Adrenal gland (tissue), 12 donors: ENCODE results near the gene CDK1. TPM values are rescaled to one million over a fixed set of nuclear protein-coding genes. Genes with fewer than 3 reads are reported as not detected.

Source experiments
- DNase-seq, 7 donors: peaks; one replicate each; pipeline ENCODE4 v3.0.0-alpha.2; 2019 to 2020
- H3K27ac ChIP-seq, 5 donors: fragments of 200-600 bp; sonication (generic) in 4 of 5; 1 replicate in 3 of 5; 2 replicates in 2 of 5; pipeline versions ENCODE4 v1.5.1 to v1.8.0; 2016 to 2020; ENCODE audit warnings: mild to moderate bottlenecking in 1 of 5
- H3K27me3 ChIP-seq: fragments of 200-600 bp; 2 replicates; pipeline ENCODE4 v1.8.0; 2021
- H3K36me3 ChIP-seq, 2 donors: fragments of 200-600 bp; replicated peaks in 1 of 2; 1 replicate in 1 of 2; 2 replicates in 1 of 2; pipeline versions ENCODE4 v1.5.1 to v1.8.0; 2018 to 2022
- H3K4me1 ChIP-seq, 2 donors: fragments of 200-600 bp; replicated peaks in 1 of 2; 1 replicate in 1 of 2; 2 replicates in 1 of 2; pipeline versions ENCODE4 v1.5.1 to v1.8.0; 2018 to 2021
- H3K4me3 ChIP-seq, 4 donors: fragments of 200-600 bp; sonication (generic) in 3 of 4; one replicate each; pipeline ENCODE4 v1.5.1; 2016 to 2018
- H3K9me3 ChIP-seq, 3 donors: fragments of 200-600 bp; sonication (generic) in 1 of 3; replicated peaks in 1 of 3; 1 replicate in 2 of 3; 2 replicates in 1 of 3; pipeline versions ENCODE4 v1.5.1 to v1.8.0; 2016 to 2021
- POLR2A ChIP-seq, 2 donors: fragments of 450-650 bp; IDR thresholded peaks; one replicate each; pipeline ENCODE4 v1.6.1; 2017; ENCODE audit warnings: antibody characterized with exemption in 2 of 2, mild to moderate bottlenecking in 2 of 2, moderate library complexity in 1 of 2
- WGBS, 4 donors: extraction: QIAGEN DNeasy Blood & Tissue Kit in 2 of 4; methylation state at CpG; one replicate each; pipeline versions ENCODE4 v1.1.5 to v1.1.7; 2013 to 2017; 5-methylcytosine and 5-hydroxymethylcytosine counted together
- intact Hi-C, 2 donors: fragments of 100-400 bp; cut with DNase I; formaldehyde crosslinking; loops; one replicate each; pipeline versions ENCODE4 v1.14.1 to v1.15.0; 2022 to 2023
- polyA plus RNA-seq, 3 donors: library from polyadenylated mRNA; stranded (reverse); fragments of 200-250 nt in 2 of 3; fragments of 350-450 nt in 1 of 3; fragmentation: Illumina TruSeq in 1 of 3; extraction: RNeasy Lipid Tissue Mini Kit (QIAGEN cat#74804) in 1 of 3; gene quantifications; one replicate each; pipeline ENCODE4 v1.2.3, GENCODE V29; 2013 to 2014
- total RNA-seq, 9 donors: library from RNA; depleted of rRNA in 4 of 9; stranded (reverse); fragments of >200 nt in 4 of 9; fragments of 120-200 nt in 1 of 9; fragmentation: NEBNext Ultra II Directional in 1 of 9; extraction: Animal tissue kit (Norgen Biotek cat#: 25700) in 1 of 9; gene quantifications; one replicate each; pipeline versions ENCODE4 v1.1.0 to v1.2.4, GENCODE V29; 2013 to 2023
- TF ChIP-seq, protein P1 (sequence below), 6 experiments: fragments of 450-650 bp in 4 of 6; fragments of 200-600 bp in 2 of 6; sonication (generic) in 1 of 6; IDR thresholded peaks; 1 replicate in 5 of 6; 2 replicates in 1 of 6; pipeline versions ENCODE4 v1.5.1 to v1.8.0; 2016 to 2021; ENCODE audit warnings: antibody characterized with exemption in 6 of 6, mild to moderate bottlenecking in 2 of 6, moderate library complexity in 1 of 6
- donor health status: healthy with polysubstance abuse.
- donor health status: Bipolar disorder and iron deficiency.
- donor health status: DM: yes; HTN: yes; CAD: no.
- donor health status: DM: no; HTN: no; CAD: no.
- donor health status: DM: no; HTN: no; CAD: no.
- donor health status: DM: yes; HTN: yes; CAD: no.

The CDK1 gene
- total and polyA plus RNA-seq, 12 donors: 1.1 to 44.3 (median 2.4) TPM

DNA sequence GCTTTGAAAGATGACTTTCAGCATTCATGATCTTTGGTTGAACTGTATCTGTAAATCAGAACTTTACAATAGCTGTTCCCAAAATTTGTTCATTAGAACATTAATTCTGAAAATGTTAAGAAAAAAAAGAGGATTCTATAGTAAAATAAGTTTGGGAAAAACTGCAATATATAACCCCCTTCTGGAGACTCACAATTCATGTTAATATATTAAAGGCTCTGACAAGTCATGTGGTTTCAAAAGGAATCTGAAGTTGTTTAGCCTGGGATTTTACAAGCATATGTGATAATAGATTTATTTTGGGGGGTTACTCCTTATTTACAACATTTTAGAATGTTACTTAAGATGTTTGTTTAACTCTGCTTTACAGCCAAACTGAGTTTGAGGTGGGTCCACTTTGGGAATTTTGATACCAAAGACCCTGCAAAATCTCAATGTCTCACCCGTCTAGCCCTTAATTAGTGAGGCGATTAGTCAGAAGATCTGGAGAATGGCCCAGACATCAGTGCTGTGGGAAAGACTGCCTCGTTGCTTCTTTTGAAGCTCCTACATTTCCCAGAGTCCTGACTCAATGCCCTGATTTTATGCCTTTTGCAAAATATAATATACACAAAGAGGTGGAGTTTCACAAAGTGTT, 40.0 kb downstream of the CDK1 start:
- TF ChIP-seq POLR2A (IDR thresholded peaks at IDR 0.05): no peak
- TF ChIP-seq, protein P1, sequence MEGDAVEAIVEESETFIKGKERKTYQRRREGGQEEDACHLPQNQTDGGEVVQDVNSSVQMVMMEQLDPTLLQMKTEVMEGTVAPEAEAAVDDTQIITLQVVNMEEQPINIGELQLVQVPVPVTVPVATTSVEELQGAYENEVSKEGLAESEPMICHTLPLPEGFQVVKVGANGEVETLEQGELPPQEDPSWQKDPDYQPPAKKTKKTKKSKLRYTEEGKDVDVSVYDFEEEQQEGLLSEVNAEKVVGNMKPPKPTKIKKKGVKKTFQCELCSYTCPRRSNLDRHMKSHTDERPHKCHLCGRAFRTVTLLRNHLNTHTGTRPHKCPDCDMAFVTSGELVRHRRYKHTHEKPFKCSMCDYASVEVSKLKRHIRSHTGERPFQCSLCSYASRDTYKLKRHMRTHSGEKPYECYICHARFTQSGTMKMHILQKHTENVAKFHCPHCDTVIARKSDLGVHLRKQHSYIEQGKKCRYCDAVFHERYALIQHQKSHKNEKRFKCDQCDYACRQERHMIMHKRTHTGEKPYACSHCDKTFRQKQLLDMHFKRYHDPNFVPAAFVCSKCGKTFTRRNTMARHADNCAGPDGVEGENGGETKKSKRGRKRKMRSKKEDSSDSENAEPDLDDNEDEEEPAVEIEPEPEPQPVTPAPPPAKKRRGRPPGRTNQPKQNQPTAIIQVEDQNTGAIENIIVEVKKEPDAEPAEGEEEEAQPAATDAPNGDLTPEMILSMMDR (IDR thresholded peaks at IDR 0.05): no peak
- H3K27ac ChIP-seq: no peak overlapping the region
- peaks cover 6 to 19% of the 10 kb centered on the region in 2 donors for H3K4me1 ChIP-seq
- H3K4me3 ChIP-seq: no peak overlapping the region
- H3K27me3 ChIP-seq: no peaks in the 10 kb centered on the region
- no peak for DNase-seq
- no peaks in the 10 kb centered on the region for H3K36me3 ChIP-seq
- intact Hi-C loops: loop anchor here (5.0 to 10.0 kb wide), 3 partner anchors 144 to 767 kb away; no protein-coding TSS in a partner anchor
- 39 to 56% (median 52%) methylated on average over 3 of the region's 3 CpGs for WGBS, 4 donors
- H3K9me3 ChIP-seq: no peaks in the 10 kb centered on the region

DNA sequence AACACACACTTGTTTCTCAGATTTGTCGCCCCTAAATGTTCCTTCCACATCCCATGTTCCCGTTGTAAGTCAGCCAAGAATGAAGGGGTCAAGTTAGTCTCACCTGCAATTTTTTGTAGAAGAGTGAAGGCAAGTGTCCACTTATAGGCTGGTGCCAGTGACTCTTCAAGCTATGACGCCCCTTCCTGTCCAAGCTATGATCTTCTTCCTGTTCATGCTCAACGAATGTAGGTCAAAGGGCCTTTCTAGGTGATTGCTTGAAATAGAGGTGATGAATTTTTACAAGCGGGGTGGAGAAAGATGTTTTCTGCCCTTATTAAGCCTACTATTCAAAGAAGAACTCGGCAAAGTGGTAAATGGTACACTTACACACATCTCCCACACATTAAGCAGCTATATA, 41.0 kb downstream of the CDK1 start:
- Histone ChIP-seq H3K4me1 (peaks cover 6 to 19% of the 10 kb centered on the region in 2 donors), H3K9me3 (no peaks in the 10 kb centered on the region), H3K36me3 (no peaks in the 10 kb centered on the region), H3K4me3 (no peak overlapping the region), H3K27me3 (no peaks in the 10 kb centered on the region), H3K27ac (no peak overlapping the region)
- intact Hi-C loops: loop anchor here (5.0 to 10.0 kb wide), 3 partner anchors 143 to 766 kb away; no protein-coding TSS in a partner anchor
- DNase-seq: no peak
- WGBS, 4 donors: 83 to 94% (median 89%) methylated on average over 6 of the region's 6 CpGs
- TF ChIP-seq, protein P1 (IDR thresholded peaks at IDR 0.05): no peak
- TF ChIP-seq POLR2A (IDR thresholded peaks at IDR 0.05): no peak

DNA sequence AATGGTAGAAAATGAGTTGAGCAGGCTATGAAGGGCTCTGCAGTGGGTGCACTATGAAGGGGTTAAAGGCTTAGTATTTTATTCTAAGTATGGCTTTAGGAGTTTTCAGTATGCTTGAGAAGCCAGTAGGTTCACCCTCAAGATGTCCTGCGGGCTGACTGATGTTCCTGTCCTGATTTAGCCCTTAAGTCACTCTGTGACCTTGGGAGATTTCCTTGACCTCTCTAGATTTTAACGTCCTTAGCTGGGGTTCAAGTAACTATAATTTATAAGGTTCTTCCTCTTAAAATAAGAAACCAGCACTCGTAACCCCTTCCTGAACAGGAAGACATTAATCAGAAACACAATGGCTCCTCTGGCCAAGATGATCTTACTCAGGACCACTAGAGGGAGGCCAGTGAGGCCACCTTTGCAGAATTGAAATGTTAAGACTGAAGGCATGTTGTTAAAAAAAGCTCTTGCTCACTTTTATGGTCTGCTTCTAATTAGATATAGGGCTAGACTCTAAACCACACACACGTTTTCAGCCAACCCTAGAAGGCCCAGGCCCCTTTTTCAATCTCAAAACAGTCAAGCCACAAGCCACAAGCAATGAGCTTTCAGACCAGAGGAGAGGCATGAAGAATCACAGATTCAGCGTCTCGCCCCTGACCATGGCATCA, 41.9 kb downstream of the CDK1 start:
- Histone ChIP-seq H3K4me3 (no peak overlapping the region), H3K36me3 (no peaks in the 10 kb centered on the region), H3K4me1 (peaks cover 6 to 19% of the 10 kb centered on the region in 2 donors), H3K9me3 (no peaks in the 10 kb centered on the region), H3K27ac (no peak overlapping the region), H3K27me3 (no peaks in the 10 kb centered on the region)
- DNase-seq: peak in 2 of 7 donors; percentile 21 to 27
- WGBS, 4 donors: 48 to 56% (median 54%) methylated on average over 6 of the region's 6 CpGs
- intact Hi-C loops: no loop called here
- no peak for TF ChIP-seq POLR2A (IDR thresholded peaks at IDR 0.05)
- TF ChIP-seq, protein P1 (IDR thresholded peaks at IDR 0.05): peak; percentile 17 to 45 (median 36)

DNA sequence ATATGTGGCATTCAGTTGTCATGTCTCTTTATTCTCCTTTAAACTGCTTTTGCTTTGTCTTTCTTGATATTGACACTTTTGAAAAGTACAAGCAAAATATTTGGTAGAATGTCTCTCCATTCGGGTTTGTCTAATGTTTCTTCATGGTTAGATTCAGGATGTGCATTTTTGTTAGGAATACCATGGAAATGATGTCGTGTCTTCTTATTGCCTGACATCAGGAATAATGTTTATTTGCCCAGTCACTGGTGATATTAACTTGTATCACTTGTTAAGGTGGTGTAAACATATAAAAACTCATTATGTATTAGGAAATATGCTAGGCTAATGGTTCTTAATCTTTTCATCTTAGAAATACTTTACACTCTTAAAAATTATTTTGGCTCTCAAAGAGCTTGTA, 43.4 kb downstream of the CDK1 start:
- Histone ChIP-seq H3K36me3 (no peaks in the 10 kb centered on the region), H3K27ac (no peak overlapping the region), H3K9me3 (no peaks in the 10 kb centered on the region), H3K27me3 (no peaks in the 10 kb centered on the region), H3K4me3 (no peak overlapping the region), H3K4me1 (peaks cover 6 to 19% of the 10 kb centered on the region in 2 donors)
- TF ChIP-seq, protein P1 (IDR thresholded peaks at IDR 0.05): no peak
- TF ChIP-seq POLR2A (IDR thresholded peaks at IDR 0.05): no peak
- intact Hi-C loops: no loop called here
- DNase-seq: no peak
- 63 to 87% (median 72%) methylated on average over 2 of the region's 2 CpGs for WGBS, 4 donors
